SHP77 treated with DMSO at 0.1 percent for 48 hours (cell line): ENCODE results near the gene ISCA1.
"Not testable (repeated sequence)": the region's sequence is repeated elsewhere in the genome, so short reads cannot be mapped to it uniquely, and the experiment has no call there.

Experiments used
- DNase-seq: peaks from one replicate; lab custom pipeline; 2025; lab: John Stamatoyannopoulos, UW

ISCA1 gene

GRCh38 chr9:86282077-86282978 lies at the start of gene ISCA1:
Gene ISCA1 (minus strand): TSS chr9:86282538. CDS start chr9:86282458, 80 bp downstream.
- DNase-seq = peak; percentile 31

DNA sequence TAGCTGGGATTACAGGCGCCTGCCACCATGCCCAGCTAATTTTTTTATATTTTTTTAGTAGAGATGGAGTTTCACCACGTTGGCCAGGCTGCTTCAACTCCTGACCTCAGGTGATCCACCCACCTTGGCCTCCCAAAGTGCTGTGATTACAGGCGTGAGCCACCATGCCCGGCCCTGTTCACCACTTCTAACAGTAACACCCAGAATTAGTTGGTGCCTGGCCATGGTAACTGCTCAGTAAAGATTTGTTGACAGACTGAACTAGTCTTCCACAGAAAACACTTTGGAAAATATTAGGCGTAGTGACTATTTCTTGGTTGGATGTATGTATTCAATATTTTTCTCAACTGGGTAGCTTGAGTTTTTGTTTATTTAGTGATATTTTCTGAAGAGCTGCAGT lies 47.8 kb upstream of the ISCA1 start:
- DNase-seq = no peak

DNA sequence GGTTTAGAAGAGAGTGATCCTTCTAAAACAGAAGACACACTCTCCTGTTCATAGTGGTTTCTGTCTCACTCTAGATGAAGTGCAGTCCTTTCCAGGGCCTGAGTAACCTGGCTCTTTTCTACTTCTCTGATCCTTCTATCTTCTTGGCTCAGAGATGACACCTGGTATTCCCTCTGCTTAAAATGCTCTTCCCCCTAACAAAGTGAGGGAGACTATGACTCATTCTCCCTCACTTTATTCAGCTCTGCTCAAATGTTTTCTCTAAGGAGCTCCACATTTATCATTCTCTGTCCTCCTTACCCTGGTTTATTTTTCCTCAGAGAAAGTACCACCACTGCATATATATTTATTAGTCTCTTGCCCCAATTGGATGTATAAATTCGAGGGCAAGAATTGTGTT lies 47.3 kb upstream of the ISCA1 start:
- DNase-seq = no peak

GRCh38 chr9:86328156-86328555 lies 45.8 kb upstream of the ISCA1 start:
- DNase-seq = no peak

DNA sequence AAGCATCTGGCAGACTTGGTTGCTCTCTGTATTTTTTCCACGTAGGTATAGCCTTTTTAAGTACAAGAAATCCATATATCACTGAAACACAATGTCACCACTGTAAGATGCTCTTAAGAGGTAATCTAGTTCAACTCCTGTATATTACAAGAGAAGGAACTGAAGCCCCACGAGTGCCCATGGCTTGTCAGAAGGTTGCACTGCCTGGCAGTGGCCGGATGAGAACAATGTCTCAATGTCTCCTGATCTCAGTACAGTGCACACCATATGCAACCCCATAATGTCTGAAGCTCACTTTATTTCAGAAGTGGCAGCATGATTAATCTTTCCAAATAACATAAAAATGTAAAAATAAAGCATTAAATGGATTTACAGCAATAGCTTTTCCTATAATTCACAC lies 44.2 kb upstream of the ISCA1 start:
- DNase-seq = no peak

DNA sequence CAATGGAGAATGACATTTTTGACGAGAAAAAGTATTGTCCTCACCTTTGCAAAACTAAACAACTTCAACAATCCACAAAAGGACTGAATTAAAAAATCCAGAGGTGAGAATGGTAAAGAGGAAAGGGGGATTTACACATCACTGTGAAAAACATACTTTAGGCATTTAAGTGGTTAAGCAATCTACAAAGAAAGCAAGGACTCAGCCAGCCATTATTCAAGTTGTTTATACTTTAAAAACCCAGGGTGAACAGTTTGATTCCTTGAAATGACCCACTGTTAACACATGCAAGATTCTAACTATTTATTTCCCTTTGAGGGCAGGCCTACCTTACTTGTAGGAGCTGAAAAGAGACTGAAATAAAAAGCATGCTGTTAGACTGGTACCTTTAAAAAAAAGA lies 42.6 kb upstream of the ISCA1 start:
- DNase-seq = no peak

GRCh38 chr9:86324308-86324707 lies 42.0 kb upstream of the ISCA1 start:
- DNase-seq = no peak

- no peak for DNase-seq
These were observed 40.8 kb upstream of the ISCA1 start for GRCh38 chr9:86322973-86323644.

DNA sequence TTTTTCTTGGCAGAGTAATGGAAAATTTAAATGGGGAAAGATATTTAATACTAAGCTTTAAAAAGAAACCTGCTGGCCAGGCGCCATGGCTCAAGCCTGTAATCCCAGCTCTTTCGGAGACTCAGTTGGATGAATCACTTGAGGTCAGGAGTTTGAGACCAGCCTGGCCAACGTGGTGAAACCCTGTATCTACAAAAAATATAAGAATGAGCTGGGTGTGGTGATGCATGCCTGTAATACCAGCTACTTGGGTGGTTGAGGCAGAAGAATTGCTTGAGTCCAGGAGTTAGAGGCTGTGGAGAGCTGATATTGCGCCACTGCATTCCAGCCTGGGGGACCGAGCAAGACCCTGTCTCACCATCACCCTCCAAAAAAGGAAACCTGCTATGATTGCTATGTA lies 39.0 kb upstream of the ISCA1 start:
- no peak for DNase-seq

DNA sequence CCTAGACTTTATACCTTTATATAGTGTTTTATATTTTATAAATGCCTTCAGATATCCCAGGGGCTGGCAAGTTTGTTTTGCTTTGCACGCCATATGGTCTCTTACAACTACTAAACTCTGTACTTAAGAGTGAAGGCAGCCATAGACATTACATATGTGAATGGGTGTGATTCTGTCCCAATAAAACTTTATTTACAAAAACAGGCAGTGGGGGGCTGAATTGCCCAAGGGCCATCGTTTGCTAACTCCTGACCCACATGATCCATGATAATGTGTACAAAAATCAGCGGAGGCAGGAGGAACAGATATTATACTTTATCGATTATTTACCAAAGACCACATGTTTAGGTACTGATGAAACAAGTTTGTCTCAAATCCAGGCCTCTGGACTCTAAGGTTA lies 35.8 kb upstream of the ISCA1 start:
- no peak for DNase-seq

- DNase-seq = no peak
These were observed 32.7 kb upstream of the ISCA1 start for GRCh38 chr9:86315078-86315477.

GRCh38 chr9:86312959-86313358 lies 30.6 kb upstream of the ISCA1 start:
- DNase-seq = not testable (repeated sequence)

DNA sequence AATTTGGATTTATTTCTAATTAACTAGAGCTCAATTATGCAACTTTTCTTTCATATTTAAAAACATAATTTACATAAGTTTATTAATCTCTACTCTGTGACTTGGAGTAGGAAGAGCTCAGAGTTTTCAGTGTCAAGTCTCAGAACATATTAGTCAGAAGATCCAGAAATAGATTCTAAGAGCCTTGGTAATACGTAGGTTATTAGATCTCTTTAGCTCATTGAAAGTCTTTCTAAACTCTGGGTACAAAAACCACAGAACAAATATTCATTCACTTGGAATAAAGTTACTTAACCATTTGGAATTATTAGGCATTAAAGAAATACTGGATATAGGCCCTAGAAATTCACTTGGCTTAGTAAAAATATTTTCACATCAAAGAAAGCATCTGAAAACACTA lies 26.3 kb upstream of the ISCA1 start:
- no peak for DNase-seq

GRCh38 chr9:86304236-86304730 lies 21.9 kb upstream of the ISCA1 start:
- DNase-seq = no peak

GRCh38 chr9:86303316-86303975 lies 21.1 kb upstream of the ISCA1 start:
- DNase-seq = no peak

- no peak for DNase-seq
These were observed 19.3 kb upstream of the ISCA1 start for GRCh38 chr9:86301686-86302085.

DNA sequence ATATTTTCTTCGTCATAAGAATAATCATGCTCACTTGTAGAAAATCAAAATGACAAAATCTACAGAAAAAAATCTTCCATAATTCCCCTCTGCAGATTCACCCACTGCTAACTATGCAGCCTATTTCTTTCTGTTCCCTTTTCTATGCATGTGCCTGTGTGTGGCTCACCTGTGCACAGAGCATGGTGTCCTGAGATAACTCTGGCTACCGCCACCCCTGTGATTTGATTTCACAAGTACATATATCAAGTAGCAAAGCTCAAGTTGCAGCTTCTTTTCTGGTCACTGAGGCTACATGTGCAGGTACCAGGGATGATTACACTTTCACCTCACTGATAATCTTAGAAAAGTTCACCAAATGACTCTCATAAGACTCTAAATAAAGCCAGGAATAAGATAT lies 18.4 kb upstream of the ISCA1 start:
- no peak for DNase-seq

- no peak for DNase-seq
These were observed 16.5 kb upstream of the ISCA1 start for GRCh38 chr9:86298873-86299272.

GRCh38 chr9:86290341-86290740 lies 8.0 kb upstream of the ISCA1 start:
- not testable (repeated sequence) for DNase-seq

DNA sequence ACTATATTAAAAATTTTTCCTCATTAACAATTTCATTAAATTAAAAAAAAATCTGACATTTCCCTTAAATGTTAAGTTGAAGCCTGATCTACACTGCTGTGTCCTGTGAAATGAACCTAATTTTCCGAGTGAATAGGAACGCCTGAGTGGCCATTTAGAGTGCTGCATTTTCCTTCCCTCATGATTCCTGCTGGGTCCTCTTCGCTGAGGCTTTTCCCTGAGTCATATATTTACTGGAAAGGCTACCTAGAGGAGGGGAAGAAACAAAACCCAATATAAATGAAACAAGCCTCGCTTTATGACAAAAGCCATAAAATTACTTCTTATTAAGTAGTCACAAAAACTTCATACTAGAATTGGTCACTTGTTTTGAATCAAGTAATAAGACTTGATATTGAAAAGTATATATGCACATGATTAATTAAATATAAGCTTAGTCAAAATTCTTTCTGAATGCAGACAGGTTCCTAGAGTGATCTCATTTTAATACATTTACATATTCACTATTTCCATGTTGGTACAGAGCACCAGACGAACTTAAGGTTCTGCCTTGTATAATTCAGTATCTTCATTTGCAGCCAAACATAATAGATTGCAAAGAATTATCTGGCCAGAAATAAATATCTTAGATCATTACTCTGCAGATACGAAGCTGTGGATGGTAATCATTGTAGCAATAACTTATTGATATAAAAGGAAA lies 6.3 kb upstream of the ISCA1 start:
- DNase-seq = no peak

DNA sequence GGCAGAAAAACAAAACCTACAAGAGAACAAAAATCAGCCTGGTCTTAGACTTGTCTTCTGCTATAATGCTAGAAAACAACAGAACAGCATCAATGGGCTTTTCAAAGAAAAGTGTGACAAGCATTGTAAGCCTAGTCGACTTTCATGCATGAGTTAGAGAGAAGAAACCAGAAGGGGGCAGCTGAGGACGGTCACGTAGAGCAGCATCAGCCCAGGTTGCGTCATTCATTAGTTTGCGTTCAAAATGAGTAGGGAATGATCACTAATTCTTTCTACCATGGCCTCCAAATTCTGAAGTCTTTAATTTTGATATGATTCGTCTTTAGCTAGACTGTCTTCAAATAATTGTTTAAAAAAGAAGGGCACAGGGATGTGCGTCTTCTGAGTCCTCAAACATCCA lies 4.7 kb upstream of the ISCA1 start:
- no peak for DNase-seq

DNA sequence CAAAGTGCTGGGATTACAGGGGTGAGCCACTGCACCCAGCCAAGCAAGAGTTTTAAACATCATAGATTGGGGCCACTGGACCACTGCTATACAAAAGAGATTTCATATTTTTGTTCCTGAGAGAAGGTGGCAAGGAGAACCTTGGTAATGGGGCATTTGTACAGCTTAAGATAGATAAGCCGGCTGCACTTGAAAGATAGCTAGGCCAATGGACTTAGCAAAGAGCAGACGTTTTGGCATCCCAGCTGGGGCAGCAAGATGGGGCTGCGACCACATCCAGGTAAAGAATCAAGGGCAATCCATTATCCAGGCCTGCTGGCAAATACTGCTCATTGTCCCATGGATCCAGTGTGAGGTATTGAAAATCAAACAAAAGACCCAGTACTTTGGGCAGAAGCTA lies 3.9 kb upstream of the ISCA1 start:
- no peak for DNase-seq
